Smooth muscle cell (in vitro differentiated cells): ENCODE measurements around the gene PRPF6. TPM values are rescaled to one million over a fixed set of nuclear protein-coding genes. Genes with fewer than 3 reads are reported as not detected.
"Not testable (repeated sequence)": the region's sequence is repeated elsewhere in the genome, so short reads cannot be mapped to it uniquely, and the experiment has no call there.

Source experiments
- DNase-seq: peaks from one replicate; lab custom pipeline; 2025; ENCODE audit not compliant: unreplicated experiment; lab: John Stamatoyannopoulos, UW
- H2AFZ ChIP-seq: fragments of 200-600 bp; sonication (generic); 2 replicates; pipeline ENCODE4 v1.6.0; 2016; ENCODE audit warnings: antibody characterized with exemption, low read depth, mild to moderate bottlenecking
- H3F3A ChIP-seq: fragments of 200-600 bp; sonication (generic); 2 replicates; pipeline ENCODE4 v1.6.0; 2017; ENCODE audit warnings: antibody characterized with exemption, low read depth
- H3K27ac ChIP-seq: fragments of 200-600 bp; sonication (generic); 2 replicates; pipeline ENCODE4 v1.5.1; 2016; ENCODE audit warnings: low read depth, mild to moderate bottlenecking
- H3K27me3 ChIP-seq: fragments of 200-600 bp; sonication (generic); 2 replicates; pipeline ENCODE4 v1.6.1; 2016; ENCODE audit warnings: low read depth, mild to moderate bottlenecking
- H3K36me3 ChIP-seq: fragments of 200-600 bp; sonication (generic); 2 replicates; pipeline ENCODE4 v1.5.1; 2016; ENCODE audit warnings: low read depth
- H3K4me1 ChIP-seq: fragments of 200-600 bp; sonication (generic); 2 replicates; pipeline ENCODE4 v1.5.1; 2016; ENCODE audit warnings: low read depth
- H3K4me2 ChIP-seq: fragments of 200-600 bp; sonication (generic); 2 replicates; pipeline ENCODE4 v1.6.0; 2016; ENCODE audit warnings: mild to moderate bottlenecking
- H3K4me3 ChIP-seq: fragments of 200-600 bp; sonication (generic); 2 replicates; pipeline ENCODE4 v1.5.1; 2016; ENCODE audit warnings: mild to moderate bottlenecking
- H3K79me2 ChIP-seq: fragments of 200-600 bp; sonication (generic); 2 replicates; pipeline ENCODE4 v1.6.0; 2016; ENCODE audit warnings: low read depth, mild to moderate bottlenecking
- H3K9ac ChIP-seq: fragments of 200-600 bp; sonication (generic); 2 replicates; pipeline ENCODE4 v1.6.0; 2016; ENCODE audit warnings: low read depth
- H3K9me3 ChIP-seq: fragments of 200-600 bp; sonication (generic); replicated peaks from 2 replicates; pipeline ENCODE4 v1.5.1; 2016; ENCODE audit warnings: low read depth
- H4K20me1 ChIP-seq: fragments of 200-600 bp; sonication (generic); 2 replicates; pipeline ENCODE4 v1.6.0; 2016; ENCODE audit warnings: low read depth
- WGBS: methylation state at CpG from one replicate; pipeline ENCODE4 v1.1.7; 2016; ENCODE audit warnings: low lambda C conversion rate; 5-methylcytosine and 5-hydroxymethylcytosine counted together
- polyA plus RNA-seq: library from polyadenylated mRNA; unstranded; fragments of >200 nt; fragmentation: Nextera tagmentation; extraction: Ambion mirVana; gene quantifications from 2 replicates; pipeline ENCODE4 v1.2.1, GENCODE V29; 2016
- total RNA-seq: library from RNA; depleted of rRNA; stranded (reverse); fragments of >200 nt; gene quantifications from 2 replicates; pipeline ENCODE4 v1.2.3, GENCODE V29; 2014
- TF ChIP-seq, protein P1 (sequence below): fragments of 200-600 bp; sonication (generic); IDR thresholded peaks from 2 replicates; pipeline ENCODE4 v1.5.1; 2017; ENCODE audit warnings: borderline replicate concordance, mild to moderate bottlenecking, antibody characterized with exemption; ENCODE audit not compliant: insufficient read depth, poor library complexity, severe bottlenecking

PRPF6 gene
- total and polyA plus RNA-seq, 2 experiments from 2014 or later, result 33.3 to 51.2 TPM

- 91% methylated on average over 8 of the region's 8 CpGs for WGBS
- Histone ChIP-seq H3K9me3 (no peaks in the 10 kb centered on the region), H3K27ac (no peak overlapping the region), H4K20me1 (peaks cover 49% of the 10 kb centered on the region), H3K36me3 (peaks cover 12% of the 10 kb centered on the region), H2AFZ (no peak overlapping the region), H3K79me2 (peaks cover 7% of the 10 kb centered on the region), H3K4me3 (no peak overlapping the region), H3K4me2 (no peak overlapping the region), H3K4me1 (no peaks in the 10 kb centered on the region), H3K9ac (no peak overlapping the region), H3K27me3 (no peaks in the 10 kb centered on the region), H3F3A (no peaks in the 10 kb centered on the region)
- no peak for DNase-seq
- TF ChIP-seq, protein P1, sequence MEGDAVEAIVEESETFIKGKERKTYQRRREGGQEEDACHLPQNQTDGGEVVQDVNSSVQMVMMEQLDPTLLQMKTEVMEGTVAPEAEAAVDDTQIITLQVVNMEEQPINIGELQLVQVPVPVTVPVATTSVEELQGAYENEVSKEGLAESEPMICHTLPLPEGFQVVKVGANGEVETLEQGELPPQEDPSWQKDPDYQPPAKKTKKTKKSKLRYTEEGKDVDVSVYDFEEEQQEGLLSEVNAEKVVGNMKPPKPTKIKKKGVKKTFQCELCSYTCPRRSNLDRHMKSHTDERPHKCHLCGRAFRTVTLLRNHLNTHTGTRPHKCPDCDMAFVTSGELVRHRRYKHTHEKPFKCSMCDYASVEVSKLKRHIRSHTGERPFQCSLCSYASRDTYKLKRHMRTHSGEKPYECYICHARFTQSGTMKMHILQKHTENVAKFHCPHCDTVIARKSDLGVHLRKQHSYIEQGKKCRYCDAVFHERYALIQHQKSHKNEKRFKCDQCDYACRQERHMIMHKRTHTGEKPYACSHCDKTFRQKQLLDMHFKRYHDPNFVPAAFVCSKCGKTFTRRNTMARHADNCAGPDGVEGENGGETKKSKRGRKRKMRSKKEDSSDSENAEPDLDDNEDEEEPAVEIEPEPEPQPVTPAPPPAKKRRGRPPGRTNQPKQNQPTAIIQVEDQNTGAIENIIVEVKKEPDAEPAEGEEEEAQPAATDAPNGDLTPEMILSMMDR, result no peak
Measured at GRCh38 chr20:64010711-64011237, 29.8 kb downstream of the PRPF6 start.

DNA sequence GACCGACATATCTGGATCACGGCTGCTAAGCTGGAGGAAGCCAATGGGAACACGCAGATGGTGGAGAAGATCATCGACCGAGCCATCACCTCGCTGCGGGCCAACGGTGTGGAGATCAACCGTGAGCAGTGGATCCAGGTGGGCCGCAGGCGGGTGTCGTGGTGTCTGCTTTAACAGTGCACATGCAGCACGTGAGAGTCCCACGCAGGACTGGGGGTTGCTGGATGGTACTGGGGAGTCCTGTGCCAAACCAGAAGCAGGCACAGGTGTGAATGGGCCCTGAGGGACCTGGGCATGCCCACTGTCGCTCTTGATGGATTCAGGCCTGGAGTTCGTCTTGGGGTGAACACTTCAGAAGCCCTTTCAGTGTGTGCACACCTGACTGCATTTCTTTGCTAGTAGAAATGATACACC, 30.4 kb downstream of the PRPF6 start:
- Histone ChIP-seq H3K36me3 (peaks cover 13% of the 10 kb centered on the region), H3K4me3 (no peak overlapping the region), H3K4me2 (no peak overlapping the region), H4K20me1 (peaks cover 46% of the 10 kb centered on the region), H3K9ac (no peak overlapping the region), H2AFZ (no peak overlapping the region), H3K27ac (no peak overlapping the region), H3K4me1 (no peaks in the 10 kb centered on the region), H3K9me3 (no peaks in the 10 kb centered on the region), H3F3A (no peaks in the 10 kb centered on the region), H3K27me3 (no peaks in the 10 kb centered on the region), H3K79me2 (peaks cover 7% of the 10 kb centered on the region)
- WGBS, result 97% methylated on average over 15 of the region's 16 CpGs
- TF ChIP-seq, protein P1, result no peak
- DNase-seq, result no peak

- H3K4me2 ChIP-seq, H3K4me1 ChIP-seq, DNase-seq, H3K4me3 ChIP-seq, H3K79me2 ChIP-seq, H3K27ac ChIP-seq, H3K27me3 ChIP-seq, H3K9me3 ChIP-seq, H2AFZ ChIP-seq, H3K9ac ChIP-seq, H3F3A ChIP-seq: not testable (repeated sequence)
- peaks cover 16% of the 10 kb centered on the region for H3K36me3 ChIP-seq
- H4K20me1 ChIP-seq, result peaks cover 37% of the 10 kb centered on the region
- WGBS, result 95% methylated on average over 10 of the region's 20 CpGs
Measured at GRCh38 chr20:64012385-64013154, 31.6 kb downstream of the PRPF6 start.

DNA sequence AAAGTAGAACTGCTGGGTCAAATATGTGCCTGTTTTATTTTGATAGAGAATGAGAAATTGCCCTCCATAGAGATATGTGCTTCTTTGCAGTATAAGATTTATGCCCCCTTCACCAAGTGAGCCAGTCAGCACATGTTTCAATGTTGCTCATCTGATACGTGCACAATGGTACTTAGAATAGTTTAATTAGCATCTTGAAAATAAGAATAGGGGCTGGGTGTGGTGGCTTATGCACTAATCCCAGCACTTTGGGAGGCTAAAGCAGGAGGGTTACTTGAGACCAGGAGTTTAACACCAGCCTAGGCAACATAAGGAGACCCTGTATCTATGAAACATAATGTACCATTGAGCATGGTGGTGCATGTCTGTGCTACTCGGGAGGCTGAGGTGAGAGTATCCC, 34.7 kb downstream of the PRPF6 start:
- H3K27ac ChIP-seq, result no peak overlapping the region
- H3K36me3 ChIP-seq, result peaks cover 4% of the 10 kb centered on the region
- no peak overlapping the region for H3K4me2 ChIP-seq
- H3K4me1 ChIP-seq, result no peaks in the 10 kb centered on the region
- H2AFZ ChIP-seq, result no peak overlapping the region
- WGBS, result 97% methylated on average over 2 of the region's 2 CpGs
- no peaks in the 10 kb centered on the region for H3F3A ChIP-seq
- H3K27me3 ChIP-seq, result no peaks in the 10 kb centered on the region
- H4K20me1 ChIP-seq, result peaks cover 14% of the 10 kb centered on the region
- H3K9ac ChIP-seq, result no peak overlapping the region
- no peak overlapping the region for H3K4me3 ChIP-seq
- TF ChIP-seq, protein P1, result no peak
- no peak for DNase-seq
- H3K79me2 ChIP-seq, result no peaks in the 10 kb centered on the region
- H3K9me3 ChIP-seq, result no peaks in the 10 kb centered on the region
